Heart left ventricle (tissue), 16 donors: ENCODE measurements around the gene MAPKAPK5. TPM values are rescaled to one million over a fixed set of nuclear protein-coding genes. Genes with fewer than 3 reads are reported as not detected.

ENCODE experiments used
- ATAC-seq, 4 donors: fragments of 200-7000 bp; cut with Tn5 transposase; one replicate each; pipeline ENCODE4 v1.9.1; 2020 to 2022; ENCODE audit warnings: moderate library complexity in 4 of 4, mild to moderate bottlenecking in 3 of 4, moderate number of reproducible peaks in 1 of 4
- DNase-seq, 5 donors: peaks; one replicate each; pipeline ENCODE4 v3.0.0-alpha.2; 2020
- H3K27ac ChIP-seq, 12 donors: fragments of 200-600 bp; sonication (generic) in 4 of 12; one replicate each; pipeline versions ENCODE4 v1.5.0 to v1.8.0; 2016 to 2022; ENCODE audit warnings: mild to moderate bottlenecking in 2 of 12
- H3K27me3 ChIP-seq, 9 donors: fragments of 200-600 bp; sonication (generic) in 2 of 9; one replicate each; pipeline versions ENCODE4 v1.5.1 to v1.8.0; 2016 to 2022; ENCODE audit warnings: mild to moderate bottlenecking in 3 of 9
- H3K36me3 ChIP-seq, 9 donors: fragments of 200-600 bp; sonication (generic) in 2 of 9; one replicate each; pipeline versions ENCODE4 v1.5.0 to v1.8.0; 2018 to 2022; ENCODE audit warnings: mild to moderate bottlenecking in 2 of 9
- H3K4me1 ChIP-seq, 12 donors: fragments of 200-600 bp; sonication (generic) in 4 of 12; one replicate each; pipeline versions ENCODE4 v1.5.0 to v1.8.0; 2016 to 2022; ENCODE audit warnings: mild to moderate bottlenecking in 3 of 12
- H3K4me3 ChIP-seq, 12 donors: fragments of 200-600 bp; sonication (generic) in 4 of 12; one replicate each; pipeline versions ENCODE4 v1.5.0 to v1.8.0; 2017 to 2022; ENCODE audit warnings: mild to moderate bottlenecking in 9 of 12, moderate library complexity in 4 of 12
- H3K9me3 ChIP-seq, 12 donors: fragments of 200-600 bp; sonication (generic) in 4 of 12; one replicate each; pipeline versions ENCODE4 v1.5.0 to v1.8.0; 2016 to 2022; ENCODE audit warnings: mild to moderate bottlenecking in 1 of 12
- CTCF ChIP-seq, 12 donors: fragments of 200-600 bp; sonication (generic) in 4 of 12; IDR thresholded peaks; one replicate each; pipeline versions ENCODE4 v1.5.0 to v1.8.0; 2018 to 2022; ENCODE audit warnings: antibody characterized with exemption in 12 of 12, mild to moderate bottlenecking in 5 of 12
- POLR2A ChIP-seq, 2 donors: fragments of 450-650 bp; IDR thresholded peaks; one replicate each; pipeline ENCODE4 v1.6.1; 2017; ENCODE audit warnings: antibody characterized with exemption in 2 of 2, mild to moderate bottlenecking in 2 of 2, moderate library complexity in 2 of 2
- WGBS, 4 donors: extraction: QIAGEN DNeasy Blood & Tissue Kit in 2 of 4; methylation state at CpG; one replicate each; pipeline versions ENCODE4 v1.1.5 to v1.1.7; 2013 to 2018; 5-methylcytosine and 5-hydroxymethylcytosine counted together
- intact Hi-C, 10 donors: fragments of 100-400 bp; cut with DNase I; formaldehyde crosslinking; loops; one replicate each; pipeline versions ENCODE4 v1.11.1 to v1.14.2; 2022
- polyA plus RNA-seq, 2 donors: library from polyadenylated mRNA; stranded (reverse); fragments of 200-250 nt; gene quantifications; one replicate each; pipeline ENCODE4 v1.2.3, GENCODE V29; 2013
- total RNA-seq, 9 donors: library from RNA; depleted of rRNA in 2 of 9; stranded (reverse); fragments of >200 nt in 2 of 9; fragmentation: NEBNext Ultra II Directional in 3 of 9; extraction: Animal tissue kit (Norgen Biotek cat#: 25700) in 3 of 9; gene quantifications; one replicate each; pipeline versions ENCODE4 v1.1.0 to v1.2.4, GENCODE V29; 2016 to 2023
- donor health status: ischemic (EF 13 %, LVEDD 7.1; RV severe dilation, severe dysfunction).
- donor health status: healthy with polysubstance abuse.
- donor health status: DM: no; HTN: yes; CAD: no.
- donor health status: DM: no; HTN: no; CAD: no.
- donor health status: ischemic (EF 25% LVEDD 6.9; RV normal size, moderate dysfunction).
- donor health status: ischemic (EF 25% LVEDD 5.7; RV mildly dilated, moderate dysfunction).
- donor health status: healthy.
- donor health status: DM: yes; HTN: yes; CAD: no.
- donor health status: ischemic (EF 35%, LVEDD 5.7; RV mildly dilated, moderate dysfunction).
- donor health status: nonischemic (EF 11% LVEDD 7.7; RV severe dilation, severe dysfunction).
- donor health status: DM: yes; HTN: yes; CAD: no.
- donor health status: PGD.
- donor health status: ischemic (EF 29% LVEDD 5.4; RV normal size, mild dysfunction).
- donor health status: nonischemic (EF 23%, LVEDD 6.1; RV moderate dilation, normal function).

Gene MAPKAPK5
- total and polyA plus RNA-seq, 11 donors, result 8.0 to 28.7 (median 25.2) TPM

- WGBS, 4 donors, result 92 to 98% (median 95%) methylated on average over 7 of the region's 7 CpGs
- ATAC-seq (no peak), DNase-seq (no peak)
- Histone ChIP-seq H3K27me3 (no peaks in the 10 kb centered on the region), H3K4me3 (no peak overlapping the region), H3K9me3 (no peaks in the 10 kb centered on the region), H3K27ac (no peak overlapping the region), H3K4me1 (peaks cover 0 to 7% (median 0%) of the 10 kb centered on the region in 12 donors), H3K36me3 (no peaks in the 10 kb centered on the region)
- TF ChIP-seq POLR2A (IDR thresholded peaks at IDR 0.05) (no peak), CTCF (IDR thresholded peaks at IDR 0.05) (no peak)
- intact Hi-C loops, result no loop called here
Measured at GRCh38 chr12:111858778-111859177, 16.8 kb downstream of the MAPKAPK5 start.

GRCh38 chr12:111864913-111865312 is 22.9 kb downstream of the MAPKAPK5 start:
- H3K36me3 ChIP-seq, result peaks cover 0 to 56% (median 42%) of the 10 kb centered on the region in 9 donors
- no peak overlapping the region for H3K4me3 ChIP-seq
- ATAC-seq (no peak), DNase-seq (no peak)
- WGBS, 4 donors, result 82 to 98% (median 96%) methylated on average over 1 of the region's 1 CpG
- H3K4me1 ChIP-seq, result peaks cover 0 to 3% (median 0%) of the 10 kb centered on the region in 12 donors
- intact Hi-C loops, result no loop called here
- no peaks in the 10 kb centered on the region for H3K27me3 ChIP-seq
- no peak overlapping the region for H3K27ac ChIP-seq
- no peaks in the 10 kb centered on the region for H3K9me3 ChIP-seq
- TF ChIP-seq CTCF (IDR thresholded peaks at IDR 0.05) (no peak), POLR2A (IDR thresholded peaks at IDR 0.05) (no peak)

- DNase-seq (no peak), ATAC-seq (no peak)
- peaks cover 6 to 82% (median 69%) of the 10 kb centered on the region in 9 donors for H3K36me3 ChIP-seq
- no peaks in the 10 kb centered on the region for H3K4me1 ChIP-seq
- no peak overlapping the region for H3K27ac ChIP-seq
- intact Hi-C loops, result no loop called here
- TF ChIP-seq CTCF (IDR thresholded peaks at IDR 0.05) (no peak), POLR2A (IDR thresholded peaks at IDR 0.05) (no peak)
- peaks cover 0 to 7% (median 0%) of the 10 kb centered on the region in 12 donors for H3K9me3 ChIP-seq
- WGBS, 4 donors, result 77 to 92% (median 88%) methylated on average over 2 of the region's 2 CpGs
- H3K27me3 ChIP-seq, result no peaks in the 10 kb centered on the region
- no peak overlapping the region for H3K4me3 ChIP-seq
Measured at GRCh38 chr12:111867531-111867930, 25.5 kb downstream of the MAPKAPK5 start.

GRCh38 chr12:111868676-111869588 is 26.9 kb downstream of the MAPKAPK5 start:
- Histone ChIP-seq H3K4me1 (no peaks in the 10 kb centered on the region), H3K27ac (no peak overlapping the region), H3K36me3 (peaks cover 6 to 96% (median 83%) of the 10 kb centered on the region in 9 donors), H3K9me3 (peaks cover 0 to 10% (median 0%) of the 10 kb centered on the region in 12 donors), H3K27me3 (no peaks in the 10 kb centered on the region), H3K4me3 (no peak overlapping the region)
- TF ChIP-seq CTCF (IDR thresholded peaks at IDR 0.05) (no peak), POLR2A (IDR thresholded peaks at IDR 0.05) (no peak)
- no peak for DNase-seq
- WGBS, 4 donors, result 58 to 77% (median 76%) methylated on average over 2 of the region's 2 CpGs
- intact Hi-C loops, result no loop called here
- ATAC-seq, result no peak
